Effector CD8-positive, alpha-beta T cell (primary cell): ENCODE data around the gene CPNE5.
"Not testable (repeated sequence)": the region's sequence is repeated elsewhere in the genome, so short reads cannot be mapped to it uniquely, and the experiment has no call there.

Experiments used
- DNase-seq: peaks from one replicate; lab custom pipeline; 2025; lab: John Stamatoyannopoulos, UW

Gene CPNE5

DNA sequence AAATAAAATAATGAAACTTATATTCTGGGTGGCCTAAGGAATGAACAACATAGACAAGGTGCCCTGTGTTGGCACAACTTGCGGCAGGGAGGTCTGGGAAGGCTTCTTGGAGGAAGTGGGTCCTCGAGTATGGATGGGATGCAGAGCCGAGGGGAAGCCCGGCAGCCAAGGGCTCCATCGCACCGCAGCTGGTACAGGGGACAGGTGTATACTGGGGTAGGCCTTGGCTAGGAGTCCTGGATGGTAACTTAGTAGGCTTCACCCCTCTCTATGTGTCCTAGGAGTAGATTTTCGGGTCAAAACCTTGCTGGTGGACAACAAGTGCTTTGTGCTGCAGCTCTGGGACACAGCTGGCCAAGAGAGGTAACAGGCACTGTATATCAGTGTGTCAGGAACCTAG, 113.7 kb downstream of the CPNE5 start:
- DNase-seq = no peak

DNA sequence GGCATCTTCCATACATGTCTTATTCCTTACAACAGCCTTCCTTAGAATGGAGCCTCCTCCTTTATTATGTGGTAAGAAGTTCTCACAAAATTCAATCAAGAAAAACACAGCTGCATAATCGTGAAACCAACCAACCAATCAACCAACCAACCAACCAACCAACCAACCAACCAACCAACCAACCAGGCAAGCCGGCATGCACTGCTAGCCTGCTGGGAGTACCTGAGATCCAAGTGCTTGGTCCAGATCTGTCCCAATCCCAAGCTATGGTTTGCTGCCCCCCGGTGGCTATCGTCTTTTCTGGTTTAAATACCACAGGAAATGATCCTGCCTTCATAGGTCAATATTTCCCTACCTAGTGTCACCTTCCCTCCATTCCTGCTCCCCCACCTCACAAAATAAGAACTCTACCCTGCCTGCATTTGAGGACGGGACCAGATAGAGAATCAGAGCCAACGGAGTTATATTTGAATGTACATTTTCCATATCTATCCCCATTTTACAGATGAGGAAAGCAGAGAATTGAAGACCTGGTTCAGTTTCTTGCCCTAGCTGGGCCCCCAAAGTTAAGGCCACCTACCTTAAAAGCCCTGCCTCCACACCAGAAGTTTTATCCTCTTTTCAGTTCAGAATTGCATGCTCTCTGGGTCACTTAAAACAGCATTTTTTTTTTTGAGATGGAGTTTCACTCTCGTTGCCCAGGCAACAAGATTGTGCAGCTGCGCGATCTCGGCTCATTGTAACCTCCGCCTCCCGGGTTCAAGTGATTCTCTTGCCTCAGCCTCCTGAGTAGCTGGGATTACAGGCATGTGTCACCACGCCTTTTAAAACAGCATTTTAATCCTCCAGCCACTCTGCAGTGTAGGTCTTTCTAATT, 114.5 kb downstream of the CPNE5 start:
- DNase-seq = no peak

DNA sequence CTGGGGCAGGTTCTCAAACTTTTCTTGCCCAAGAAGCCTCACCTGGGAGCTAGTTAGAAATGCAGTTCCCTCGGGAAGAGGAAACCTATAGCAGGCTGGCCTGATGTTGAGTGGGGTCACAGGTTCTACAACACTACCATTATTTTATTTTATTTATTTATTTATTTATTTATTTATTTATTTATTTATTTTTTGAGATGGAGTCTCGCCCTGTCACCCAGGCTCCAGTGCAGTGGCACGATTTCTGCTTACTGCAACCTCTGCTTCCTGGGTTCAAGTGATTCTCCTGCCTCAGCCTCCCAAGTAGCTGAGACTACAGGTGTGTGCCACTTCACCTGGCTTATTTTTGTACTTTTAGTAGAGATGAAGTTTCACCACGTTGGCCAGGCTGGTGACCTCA, 115.3 kb downstream of the CPNE5 start:
- DNase-seq = not testable (repeated sequence)

DNA sequence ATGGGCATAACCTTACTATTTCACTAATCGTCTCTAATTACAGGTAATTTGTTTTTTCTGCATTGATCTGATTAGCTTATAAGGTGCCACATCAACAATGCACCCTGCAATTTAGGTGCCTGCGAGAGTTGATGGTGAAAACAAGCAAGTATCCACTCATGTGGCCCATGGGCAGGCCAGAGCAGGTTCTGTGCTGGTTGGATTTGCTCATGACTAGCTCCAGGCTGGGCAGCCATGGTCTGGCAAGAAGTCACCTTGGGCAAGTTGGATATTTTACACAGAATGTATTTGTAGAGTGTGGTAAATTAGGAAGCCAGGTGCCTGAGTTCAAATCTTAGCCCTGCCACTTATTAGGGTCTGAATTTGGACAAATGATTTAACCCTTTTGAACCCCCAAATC, 116.4 kb downstream of the CPNE5 start:
- no peak for DNase-seq

DNA sequence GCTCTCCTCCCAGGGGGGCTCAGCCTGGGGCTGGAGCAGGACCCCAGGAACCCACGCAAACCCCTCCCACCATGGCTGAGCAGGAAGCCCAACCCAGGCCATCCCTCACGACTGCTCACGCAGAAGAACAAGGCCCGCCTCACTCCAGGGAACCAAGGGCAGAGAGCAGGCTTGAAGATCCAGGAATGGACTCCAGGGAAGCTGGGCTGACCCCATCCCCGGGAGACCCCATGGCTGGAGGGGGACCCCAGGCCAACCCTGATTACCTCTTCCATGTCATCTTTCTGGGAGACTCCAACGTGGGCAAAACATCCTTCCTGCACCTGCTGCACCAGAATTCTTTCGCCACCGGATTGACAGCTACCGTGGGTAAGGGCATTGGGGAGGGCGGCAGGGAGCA, 116.9 kb downstream of the CPNE5 start:
- no peak for DNase-seq

DNA sequence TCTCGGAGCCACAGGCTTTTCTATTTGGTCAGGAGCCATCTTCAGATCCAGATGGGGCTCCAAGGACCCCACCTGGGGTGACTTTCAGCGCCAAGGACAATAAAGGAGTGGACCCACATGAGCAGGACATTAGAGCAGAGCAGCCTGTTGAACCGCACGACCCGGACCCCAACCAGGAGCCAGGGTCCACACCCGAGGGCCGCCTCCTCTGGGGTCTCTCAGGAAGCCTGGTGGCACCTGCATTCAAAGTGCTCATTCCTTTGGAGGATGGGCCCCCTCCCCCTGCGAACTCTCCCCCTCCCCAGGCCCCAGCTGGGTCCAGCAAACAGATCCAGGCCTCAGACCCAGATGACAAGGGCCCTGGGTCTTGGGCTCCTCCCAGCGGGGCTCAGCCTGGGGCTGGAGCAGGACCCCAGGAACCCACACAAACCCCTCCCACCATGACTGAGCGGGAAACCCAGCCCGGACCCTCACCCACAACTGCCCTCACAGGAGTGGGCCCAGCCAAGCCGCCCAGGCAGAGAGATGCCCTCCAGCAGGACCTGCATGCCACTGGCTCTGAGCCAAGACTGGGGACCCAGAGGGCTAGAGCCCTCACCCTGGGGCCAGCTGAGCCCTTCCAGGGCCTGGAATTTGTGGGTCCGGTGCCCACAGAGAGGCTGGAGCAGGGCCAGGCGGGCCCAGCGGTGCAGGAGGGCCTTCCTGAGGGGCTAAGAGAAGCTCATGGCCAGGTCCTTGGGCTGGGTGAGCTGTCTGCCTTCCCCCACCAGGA, 117.7 kb downstream of the CPNE5 start:
- no peak for DNase-seq

DNA sequence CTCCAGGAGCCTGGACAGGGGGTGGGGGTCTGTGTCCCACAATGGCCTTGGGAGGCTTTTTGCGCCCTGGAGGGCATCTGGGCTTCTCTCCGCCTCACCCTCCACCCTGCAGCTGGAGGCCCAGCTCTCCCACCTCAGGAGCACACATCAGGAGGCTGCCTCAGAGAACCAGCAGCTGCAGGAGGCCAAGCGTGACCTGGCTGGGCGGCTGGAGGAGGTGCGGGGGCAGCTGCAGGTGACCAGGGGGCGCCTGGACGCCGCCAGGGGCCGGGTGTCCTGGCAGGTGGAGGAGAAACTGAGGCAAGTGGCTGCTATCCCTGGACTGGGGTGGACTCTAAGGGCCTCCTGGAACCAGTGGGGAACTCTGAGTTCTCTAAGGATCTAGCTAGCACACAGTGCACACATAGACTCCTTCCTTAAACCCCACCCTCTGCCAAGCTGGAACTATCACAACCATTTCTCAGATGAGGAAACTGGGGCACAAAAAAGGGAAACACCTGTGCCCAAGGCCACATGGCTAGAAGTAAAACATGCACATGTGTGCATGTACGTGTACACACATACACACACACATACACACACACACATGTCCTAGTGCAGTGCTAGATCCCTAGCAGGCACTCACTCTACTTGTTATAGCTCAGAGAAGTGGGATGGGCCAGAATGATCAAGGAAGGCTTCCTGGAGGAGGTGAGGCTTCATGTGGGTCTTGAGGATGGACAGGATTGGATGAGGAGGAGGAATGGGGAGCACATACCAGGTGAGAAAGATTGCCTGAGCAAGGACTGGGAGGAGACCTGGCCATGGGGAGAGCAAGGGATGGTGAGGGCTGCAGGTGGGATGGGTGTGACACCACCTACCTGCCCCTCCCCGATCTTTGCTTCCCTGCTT, 118.7 kb downstream of the CPNE5 start:
- no peak for DNase-seq

DNA sequence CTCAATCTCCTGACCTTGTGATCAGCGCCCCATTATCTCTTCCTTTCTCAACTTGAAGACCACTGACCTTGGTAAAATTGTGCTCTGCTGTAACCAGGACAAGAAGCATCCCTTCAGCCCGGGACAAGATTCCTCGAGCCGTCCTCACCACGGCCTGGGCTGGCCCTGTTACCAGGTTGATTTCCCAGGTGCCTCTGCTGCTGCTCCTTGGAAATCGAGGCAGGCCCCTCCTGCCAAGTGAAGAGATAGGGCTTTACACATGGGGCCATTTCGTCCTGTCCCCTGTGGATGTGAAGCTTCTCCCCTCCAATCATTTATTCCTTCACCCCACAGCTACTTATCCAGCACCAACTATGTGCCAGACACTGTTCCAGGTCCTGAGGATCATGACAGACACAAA, 120.1 kb downstream of the CPNE5 start:
- no peak for DNase-seq

DNA sequence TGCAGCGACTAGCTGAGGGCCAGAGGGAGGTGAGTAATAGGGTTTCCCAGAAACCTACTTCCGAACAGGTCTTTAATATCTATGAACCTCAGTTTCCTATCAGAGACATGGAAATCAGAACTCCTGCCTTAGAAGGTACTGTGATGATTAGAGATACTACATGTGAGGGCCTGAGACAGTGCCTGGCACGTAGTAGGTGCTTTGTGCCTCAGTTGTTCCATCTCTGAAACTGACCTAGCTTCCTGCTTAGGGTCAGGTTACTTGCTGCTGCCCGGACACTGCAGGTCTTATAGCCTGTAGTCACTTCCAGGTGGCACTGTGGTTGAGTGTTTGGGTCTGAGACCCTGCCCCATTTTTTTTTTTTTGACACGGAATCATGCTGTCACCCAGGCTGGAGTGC, 120.7 kb downstream of the CPNE5 start:
- no peak for DNase-seq

DNA sequence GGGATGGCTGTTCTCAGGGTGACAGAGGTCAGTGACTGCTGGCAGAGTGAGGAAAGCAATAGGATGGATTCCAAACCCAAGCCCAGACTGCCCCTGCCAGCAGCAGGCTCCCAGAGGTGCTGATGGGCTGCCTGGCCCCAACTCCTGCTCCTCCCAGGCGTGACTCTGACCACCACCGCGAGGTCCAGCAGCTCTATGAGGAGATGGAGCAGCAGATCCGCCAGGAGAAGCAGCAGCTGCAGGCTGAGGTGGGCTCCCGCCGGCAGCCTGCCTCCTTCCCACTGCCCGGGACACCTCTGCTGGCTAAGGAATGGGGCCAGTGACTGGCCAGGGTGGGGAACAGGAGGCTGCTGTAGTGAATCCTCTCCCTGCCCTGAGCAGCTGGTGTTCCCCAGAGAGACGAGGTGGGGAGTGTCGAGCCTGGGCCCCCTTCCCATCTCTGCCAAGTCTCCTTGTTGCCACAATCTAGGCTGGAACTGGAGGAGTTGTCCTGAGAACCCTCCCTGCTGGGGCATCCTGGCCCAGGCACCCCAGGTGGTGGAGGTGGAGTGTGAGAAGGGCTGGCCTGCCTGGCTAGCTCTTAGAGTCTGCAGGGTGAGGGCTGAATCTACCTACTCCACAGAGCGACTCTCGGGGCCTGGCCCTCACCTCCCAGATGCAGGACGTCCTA, 121.2 kb downstream of the CPNE5 start:
- no peak for DNase-seq

DNA sequence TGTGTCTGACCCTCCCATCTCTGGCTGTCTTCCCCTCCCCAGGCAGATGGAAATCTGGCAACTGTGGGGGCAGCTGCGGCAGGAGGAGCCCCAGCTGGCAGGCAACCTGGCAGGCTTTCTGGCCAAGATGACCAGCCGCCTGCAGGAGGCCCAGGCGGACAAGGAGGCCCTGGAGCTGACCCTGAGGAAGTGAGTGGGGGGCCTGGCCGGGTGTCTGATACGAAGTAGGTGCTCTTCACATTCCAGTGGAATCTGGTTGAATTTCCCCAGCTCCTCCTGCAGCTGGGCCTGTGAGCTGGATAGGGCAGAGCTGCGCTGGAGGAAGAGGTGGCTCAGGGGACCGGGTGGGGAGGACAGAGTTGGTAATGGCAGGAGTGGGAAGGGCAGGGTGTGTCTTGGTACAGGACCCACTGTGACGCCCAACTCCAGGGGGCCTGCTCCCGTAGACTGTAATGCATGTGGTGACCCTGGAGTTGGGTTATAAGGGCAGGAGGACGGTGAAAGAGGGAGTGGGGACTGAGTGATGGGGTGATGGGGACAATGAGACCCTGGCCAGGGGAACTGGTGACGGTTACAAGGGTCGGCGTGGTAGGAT, 121.9 kb downstream of the CPNE5 start:
- no peak for DNase-seq

DNA sequence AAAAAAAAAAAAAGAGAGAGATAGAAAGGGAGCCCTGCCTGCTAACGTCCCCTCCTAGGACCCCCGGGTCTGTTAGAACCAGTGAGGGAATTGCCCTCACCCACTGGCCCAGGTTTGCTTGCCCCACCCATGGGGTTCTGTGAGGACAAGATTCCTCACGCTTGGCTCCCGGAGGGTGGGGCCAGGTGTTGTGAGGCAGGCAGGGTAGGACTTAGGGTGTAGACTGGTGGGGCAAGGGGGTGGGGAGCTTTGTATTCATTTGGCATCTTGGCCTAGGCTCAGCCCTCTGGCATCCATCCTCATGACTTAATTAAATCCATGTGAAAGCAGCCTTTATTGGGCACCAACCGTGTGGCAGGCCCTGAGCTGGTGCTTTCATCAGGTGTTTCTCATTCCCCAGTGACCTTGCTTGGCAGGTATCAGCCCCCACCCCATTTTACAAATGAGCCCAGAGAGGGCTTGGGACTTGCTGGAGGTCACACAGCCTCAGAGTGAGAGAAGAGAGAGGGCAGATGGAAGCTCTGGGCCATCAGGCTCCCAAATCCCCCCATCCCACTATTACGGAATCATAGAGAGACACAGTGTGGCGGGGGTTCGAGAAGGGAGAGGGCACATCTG, 122.7 kb downstream of the CPNE5 start:
- DNase-seq = no peak

DNA sequence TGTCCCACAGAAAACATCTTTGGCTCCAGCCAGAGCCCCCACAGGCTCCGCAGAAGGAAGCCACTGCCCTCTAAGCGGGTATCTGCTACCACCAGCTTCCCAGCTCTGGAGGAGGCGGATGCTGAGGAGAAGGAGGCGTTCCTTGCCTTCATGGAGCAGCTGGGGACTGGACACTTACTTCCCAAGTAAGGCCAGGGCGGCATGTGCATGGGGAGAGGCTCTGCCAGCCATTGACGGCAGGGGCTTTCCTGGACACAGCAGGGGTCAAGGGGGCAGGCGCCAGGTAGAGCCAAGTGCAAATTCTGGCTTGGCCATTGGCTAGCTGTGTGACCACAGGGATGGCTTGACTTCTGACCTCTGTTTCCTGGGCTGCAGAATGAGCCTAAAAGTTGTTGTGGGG, 123.8 kb downstream of the CPNE5 start:
- no peak for DNase-seq

DNA sequence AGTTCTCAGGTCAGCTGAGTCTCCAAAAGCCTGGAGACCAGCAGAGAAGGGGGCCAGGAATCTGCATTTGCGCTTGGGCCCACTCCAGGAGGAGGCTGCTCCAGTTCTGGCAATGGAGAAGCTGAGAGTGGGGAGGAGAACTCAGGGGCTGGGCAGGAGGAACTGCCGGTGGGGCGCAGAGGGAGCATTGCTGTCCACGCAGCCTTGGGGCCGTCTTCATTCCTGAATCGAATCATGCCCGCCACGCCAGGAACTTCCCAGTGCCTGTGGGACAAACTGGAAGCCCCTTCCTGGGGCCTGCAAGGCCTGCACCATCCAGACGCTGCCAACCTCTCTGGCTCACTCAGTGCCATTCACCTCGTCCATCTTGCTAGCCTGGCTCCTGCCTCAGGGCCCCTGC, 124.7 kb downstream of the CPNE5 start:
- DNase-seq = no peak

DNA sequence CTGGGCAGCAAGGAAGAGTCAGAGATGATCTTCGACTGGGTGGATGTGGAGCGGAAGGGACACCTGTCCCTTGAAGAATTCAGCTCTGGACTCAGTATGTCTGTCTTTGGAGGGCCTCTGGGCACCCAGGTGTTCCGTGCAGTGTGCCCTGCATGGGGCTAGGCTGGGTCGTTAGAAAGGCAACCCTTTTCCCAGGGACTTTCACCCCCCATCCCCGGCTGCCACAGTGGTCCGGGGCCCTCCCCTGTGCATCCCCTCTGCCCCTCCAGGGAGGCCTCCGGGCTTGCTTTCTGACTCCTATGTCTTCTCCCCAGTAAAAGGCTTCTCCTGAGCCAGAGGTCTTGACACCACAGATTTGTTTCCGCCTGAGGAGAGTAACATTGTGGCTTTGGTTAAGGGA, 125.4 kb downstream of the CPNE5 start:
- no peak for DNase-seq

DNA sequence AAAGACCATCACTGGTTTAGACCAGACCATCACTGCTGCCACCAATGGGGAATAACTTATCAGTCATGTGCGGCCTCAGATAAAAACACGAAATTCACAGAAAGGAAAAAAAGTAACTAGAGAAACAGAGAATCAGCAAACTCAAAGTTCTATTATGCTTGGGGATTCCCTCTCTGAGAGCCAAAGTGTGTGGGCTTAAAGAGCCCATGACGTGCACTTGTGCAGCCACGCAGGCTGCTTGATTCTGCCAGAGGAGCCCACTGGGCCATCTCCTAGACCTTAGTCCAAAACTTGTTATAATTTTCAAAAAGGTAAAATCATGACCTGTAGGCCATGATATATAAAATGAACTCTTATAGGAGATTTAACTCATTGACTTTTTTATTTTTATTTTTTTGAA, 126.4 kb downstream of the CPNE5 start:
- no peak for DNase-seq

DNA sequence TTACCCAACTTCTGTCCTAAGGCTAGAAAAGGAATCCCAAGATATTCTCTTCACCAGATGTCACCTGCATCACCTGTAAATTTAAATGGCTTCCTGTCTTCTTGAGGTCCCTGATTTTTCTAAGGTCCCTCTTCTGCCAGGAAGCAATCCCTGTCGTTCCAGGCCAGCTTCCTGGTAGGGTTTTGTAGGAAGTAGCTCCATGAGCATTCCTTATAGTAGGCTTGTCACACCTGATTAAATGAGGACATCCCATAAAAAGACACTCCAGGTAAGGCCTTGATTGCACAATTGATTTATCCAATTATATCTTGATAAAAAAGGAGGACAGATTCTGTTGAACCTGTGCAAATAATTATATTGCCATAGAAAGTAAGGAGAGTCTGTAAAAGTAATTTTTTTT, 132.9 kb downstream of the CPNE5 start:
- DNase-seq = no peak

DNA sequence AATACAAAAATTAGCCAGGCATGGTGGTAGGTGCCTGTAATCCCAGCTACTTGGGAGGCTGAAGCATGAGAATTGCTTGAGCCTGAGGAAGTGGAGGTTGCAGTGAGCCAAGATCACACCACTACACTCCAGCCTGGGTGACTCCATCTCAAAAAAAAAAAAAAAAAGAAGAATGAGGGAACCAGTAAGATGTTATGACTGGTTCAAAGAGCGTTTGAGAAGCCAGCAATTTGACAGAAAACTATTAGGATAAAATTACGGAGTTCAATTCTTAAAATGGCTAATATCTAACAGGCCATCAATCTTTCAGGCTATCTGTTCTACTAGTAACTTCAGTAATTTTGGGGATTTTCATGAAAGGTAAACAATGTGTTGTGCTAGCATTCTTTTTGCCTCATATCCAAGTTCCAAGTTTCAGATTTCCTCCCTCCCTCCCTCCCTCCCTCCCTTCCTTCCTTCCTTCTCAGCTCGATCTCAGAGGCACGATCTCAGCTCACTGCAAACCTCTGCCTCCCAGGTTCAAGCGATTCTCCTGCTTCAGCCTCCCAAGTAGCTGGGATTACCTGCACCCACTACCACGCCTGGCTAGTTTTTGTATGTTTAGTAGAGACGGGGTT, 134.2 kb downstream of the CPNE5 start:
- DNase-seq = not testable (repeated sequence)

DNA sequence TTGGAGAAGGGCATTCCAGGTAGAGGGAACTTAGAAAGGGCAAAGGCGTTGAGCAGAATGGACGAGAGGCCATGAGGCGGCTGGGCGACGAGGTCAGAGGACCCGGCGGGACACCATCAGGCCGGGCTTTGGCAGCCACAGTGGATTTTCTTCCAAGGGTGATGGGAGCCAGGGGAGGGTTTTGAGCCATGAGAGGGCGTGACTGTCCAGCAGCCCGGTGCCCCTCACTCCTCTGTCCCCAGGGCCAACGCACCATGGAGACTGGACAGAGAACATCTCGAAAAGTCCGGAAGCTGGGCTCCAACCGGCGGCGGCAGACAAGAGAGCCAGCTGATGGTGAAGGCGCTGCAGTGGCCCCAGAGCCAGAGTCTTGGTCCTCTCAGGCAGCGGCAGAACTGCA, 135.3 kb downstream of the CPNE5 start:
- DNase-seq = no peak

DNA sequence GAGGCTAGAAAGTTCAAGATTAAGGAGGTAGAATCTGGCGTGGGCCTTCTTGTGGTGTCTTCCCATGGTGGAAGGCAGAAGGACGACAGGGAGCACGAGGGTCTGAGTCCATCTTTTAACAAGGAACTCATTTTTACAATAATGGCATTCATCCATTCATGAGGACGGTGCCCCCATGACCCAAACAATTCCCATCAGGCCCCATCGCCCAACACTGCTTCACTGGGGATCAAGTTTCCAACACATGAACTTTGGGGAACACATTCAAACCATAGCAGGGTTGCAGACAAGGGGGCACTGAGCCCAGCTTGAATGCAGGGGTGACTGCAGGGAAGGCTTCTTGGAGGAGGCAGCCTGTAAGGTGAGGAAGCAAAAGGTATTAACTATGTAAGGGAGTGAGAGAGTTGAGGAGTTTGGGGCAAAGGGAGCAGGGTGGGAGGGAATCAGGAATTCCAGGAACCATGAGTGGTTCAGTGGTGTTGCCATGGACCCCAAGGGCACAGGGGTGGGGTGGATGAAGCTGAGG, 136.1 kb downstream of the CPNE5 start:
- no peak for DNase-seq
